Mucosa of gallbladder (tissue), 1 donor: ENCODE results near the gene MRPS6. TPM values are rescaled to one million over a fixed set of nuclear protein-coding genes. Genes with fewer than 3 reads are reported as not detected.
A peak's percentile ranks its signal among the peaks of the same experiment; 100 is the strongest.

Source experiments
- DNase-seq: peaks from one replicate; pipeline ENCODE4 v3.0.0-alpha.2; 2020; ENCODE audit warnings: low spot score
- total RNA-seq: library from RNA; stranded (reverse); gene quantifications from one replicate; pipeline ENCODE4 v1.2.1, GENCODE V29; 2021
- donor health status: DM: no; HTN: no; CAD: no.

The MRPS6 gene
- total RNA-seq, 1 donor from 2014 or later = 44.9 TPM

DNA sequence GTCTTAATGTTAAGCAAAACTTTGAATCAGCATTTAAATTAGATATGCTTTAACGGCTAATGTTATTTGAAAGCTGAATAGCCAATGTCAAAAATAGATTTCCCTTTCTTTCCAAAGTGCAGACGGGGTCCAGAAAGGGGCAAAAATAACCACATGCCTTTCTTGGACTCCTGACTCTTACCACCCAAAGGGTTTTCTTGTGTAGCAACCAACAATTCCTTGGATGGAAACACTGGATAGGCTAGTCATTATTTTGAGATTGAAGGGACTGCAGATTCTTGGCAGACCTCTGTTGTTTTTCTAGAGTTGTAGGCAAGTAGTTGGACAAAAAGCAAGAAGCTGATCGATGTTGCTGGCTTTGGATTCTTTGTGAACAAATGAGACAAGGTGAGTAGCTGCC lies 107.0 kb downstream of the MRPS6 start:
- no peak for DNase-seq

DNA sequence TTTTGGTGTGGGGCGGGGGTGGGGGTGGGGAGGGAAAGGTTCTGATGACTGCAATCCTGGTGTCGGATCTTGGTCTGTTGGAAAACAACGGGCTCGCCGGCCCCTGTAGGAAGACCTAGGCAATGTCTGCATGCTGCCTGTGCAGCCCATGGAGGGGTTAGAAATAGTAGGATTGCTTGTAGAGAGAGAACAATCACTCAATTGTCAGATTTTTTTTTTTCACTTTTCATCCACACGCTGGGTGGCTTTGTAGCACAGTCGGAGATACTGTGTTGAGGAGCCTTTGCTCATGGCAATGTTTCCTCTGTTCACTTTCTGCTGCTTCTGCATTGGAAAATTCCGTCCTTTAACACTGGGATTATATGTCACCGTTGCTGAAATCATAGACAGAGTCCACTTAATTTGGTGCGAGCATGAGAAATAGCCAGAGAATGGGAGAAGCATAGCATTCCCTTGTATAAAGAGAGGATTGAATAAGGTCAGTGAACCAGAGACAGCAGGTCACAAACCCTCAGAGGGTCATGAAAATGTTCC lies 107.5 kb downstream of the MRPS6 start:
- DNase-seq = no peak

GRCh38 chr21:34181431-34182039 lies 108.2 kb downstream of the MRPS6 start:
- DNase-seq = no peak

DNA sequence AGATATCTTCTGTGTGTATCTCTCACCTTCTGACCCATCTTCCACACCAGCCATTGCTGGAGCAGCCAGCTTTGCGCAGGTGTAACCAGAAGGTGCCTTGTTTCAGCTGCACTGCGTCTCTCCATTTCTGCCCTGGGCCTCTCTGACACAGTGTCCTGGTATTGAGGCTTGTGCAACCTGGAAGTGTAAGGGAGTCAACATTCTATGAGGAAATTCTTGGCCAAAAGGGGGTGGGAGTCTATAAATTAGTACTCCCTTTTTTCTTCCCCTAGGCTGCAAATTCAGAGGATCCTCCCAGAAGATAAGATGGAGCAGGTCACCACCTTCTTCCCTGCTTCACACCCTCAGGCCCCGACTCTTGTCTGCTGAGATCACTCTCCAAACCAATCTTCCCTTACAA lies 109.1 kb downstream of the MRPS6 start:
- no peak for DNase-seq

DNA sequence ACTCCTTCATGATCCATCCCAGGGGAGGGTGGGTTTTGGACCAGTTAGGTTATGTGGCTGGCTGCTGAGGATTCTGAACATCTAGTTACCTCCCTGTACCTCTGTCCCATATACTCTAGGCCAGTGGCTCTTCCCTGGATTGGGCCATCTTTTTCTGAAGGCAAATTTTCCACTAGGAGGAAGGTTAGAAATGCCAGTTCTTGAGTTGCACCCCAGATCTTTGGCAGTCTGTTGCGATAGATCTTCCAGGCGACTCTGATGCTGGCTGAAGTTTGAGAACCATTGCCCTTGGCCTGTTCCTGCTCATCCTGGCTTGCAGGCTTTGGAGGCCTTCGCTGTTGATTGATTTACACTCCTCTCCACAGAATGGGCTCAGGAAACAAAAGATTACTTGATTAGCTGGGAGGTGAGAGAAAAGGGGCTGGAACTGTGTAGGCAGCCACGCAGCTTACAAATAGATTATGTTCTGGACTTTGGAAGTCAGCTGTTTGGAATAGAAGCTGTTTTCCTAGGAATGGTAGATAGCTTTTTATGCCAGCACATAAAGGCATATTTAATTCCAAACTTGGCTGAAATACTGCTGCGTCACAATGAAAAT lies 110.1 kb downstream of the MRPS6 start:
- DNase-seq = no peak

DNA sequence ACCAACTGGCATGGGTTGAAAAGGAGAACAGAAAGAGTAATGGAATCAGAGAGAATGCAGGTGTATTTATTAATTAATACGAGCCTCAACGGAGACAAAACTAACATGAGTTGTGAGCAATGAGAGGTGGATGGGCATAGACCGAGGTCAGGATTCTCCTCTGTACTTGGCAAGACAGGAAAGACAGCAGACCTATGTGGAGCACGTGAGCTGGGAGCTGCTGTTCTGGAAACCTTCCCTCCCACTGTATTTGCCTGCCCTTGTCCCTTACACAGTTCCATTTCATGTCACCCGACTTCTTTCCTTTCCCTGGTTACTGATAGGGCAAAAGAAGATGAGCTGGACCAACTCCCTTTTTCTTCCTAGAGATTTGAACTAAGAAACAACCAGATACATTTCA lies 110.9 kb downstream of the MRPS6 start:
- DNase-seq = no peak

DNA sequence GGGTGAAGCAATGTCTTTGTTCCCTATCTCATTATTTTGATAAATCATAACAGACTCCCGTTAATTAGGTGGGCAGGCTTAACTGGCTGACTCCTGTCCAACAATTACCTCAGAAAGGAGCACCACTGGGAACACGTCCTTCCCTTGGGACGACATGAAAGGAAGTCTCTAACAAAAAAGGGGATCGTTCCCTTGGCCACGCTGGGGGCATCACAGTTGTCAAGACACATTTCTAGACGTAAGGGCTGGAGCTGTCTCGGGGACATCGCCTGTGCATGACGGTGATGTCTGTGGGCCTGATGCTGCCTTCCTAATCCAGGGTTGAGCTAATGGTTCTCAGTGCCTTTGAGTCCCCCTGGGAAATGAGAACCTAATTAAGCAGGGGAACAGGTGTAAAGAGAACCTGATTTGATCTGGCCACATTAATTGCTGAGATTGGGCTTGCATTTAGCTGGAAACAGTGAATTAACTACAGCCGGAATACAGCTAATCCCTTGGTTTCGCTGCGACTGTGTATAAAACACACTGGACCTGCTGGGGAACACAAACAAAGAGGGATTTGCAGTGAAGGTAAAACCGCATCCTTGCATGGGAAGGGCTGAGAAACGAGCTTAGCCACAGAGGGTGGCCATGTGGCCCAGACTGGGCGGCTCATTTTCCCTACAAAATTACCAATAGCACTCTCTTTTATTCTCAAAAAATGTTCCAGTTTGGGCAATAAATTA lies 111.8 kb downstream of the MRPS6 start:
- no peak for DNase-seq

DNA sequence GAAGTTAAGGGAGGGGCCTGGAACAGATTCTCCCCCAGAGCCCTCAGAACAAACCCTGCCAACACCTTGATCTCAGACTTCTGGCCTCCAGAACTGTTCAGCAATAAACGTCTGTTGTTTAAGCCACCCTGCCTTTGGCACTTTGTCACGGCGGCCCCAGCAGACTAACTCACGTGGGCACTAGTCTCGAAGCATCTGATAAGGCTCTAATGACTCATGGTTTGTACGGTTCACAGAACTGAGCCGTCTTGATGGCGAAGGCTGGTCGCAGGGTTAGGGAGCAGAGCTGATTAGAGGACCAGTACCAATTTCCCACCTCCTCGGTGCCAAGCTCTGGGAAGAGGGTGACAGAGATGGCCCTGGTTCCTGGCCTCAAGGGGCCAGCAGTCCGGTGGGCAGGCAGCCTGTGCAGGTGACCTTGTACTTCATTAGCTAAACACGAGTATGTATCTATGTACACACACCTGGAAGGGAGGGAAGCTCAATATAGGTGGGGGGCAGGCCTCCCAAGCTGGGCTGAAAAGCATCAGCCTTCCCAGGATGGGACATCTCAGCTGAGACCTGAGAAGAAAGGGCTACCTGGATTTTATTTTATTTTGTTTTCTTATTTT lies 112.8 kb downstream of the MRPS6 start:
- DNase-seq = no peak

GRCh38 chr21:34187935-34188334 lies 114.6 kb downstream of the MRPS6 start:
- peak; percentile 33 for DNase-seq

DNA sequence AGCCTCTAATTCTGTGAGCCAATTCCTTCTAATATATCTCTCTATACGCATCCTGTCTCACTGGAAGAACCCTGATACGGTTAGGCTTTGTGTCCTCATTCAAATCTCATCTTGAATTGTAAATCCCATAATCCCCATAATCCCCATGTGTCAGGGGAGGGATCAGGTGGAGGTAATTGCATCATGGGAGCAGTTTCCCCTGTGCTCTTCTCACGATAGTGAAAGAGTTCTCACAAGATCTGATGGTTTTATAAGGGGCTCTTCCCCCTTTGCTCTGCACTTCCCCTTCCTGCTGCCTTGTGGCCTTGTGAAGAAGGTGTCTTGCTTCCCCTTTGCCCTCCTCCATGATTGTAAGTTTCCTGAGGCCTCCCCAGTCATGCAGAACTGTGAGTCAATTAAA lies 116.1 kb downstream of the MRPS6 start:
- DNase-seq = no peak

GRCh38 chr21:34190576-34191321 lies 117.4 kb downstream of the MRPS6 start:
- no peak for DNase-seq

GRCh38 chr21:34191876-34192275 lies 118.5 kb downstream of the MRPS6 start:
- DNase-seq = no peak

Other genes with a start within 250 kb of the MRPS6 start
- gene ATP5PO, start 157.8 kb upstream of the MRPS6 start, total RNA-seq = 157 TPM
- 19.1 TPM for gene SLC5A3, start within 50 bp of the MRPS6 start, total RNA-seq